Measurements from ENCODE around the gene SSR2. TPM values are rescaled to one million over a fixed set of nuclear protein-coding genes. Genes with fewer than 3 reads are reported as not detected.

The SSR2 gene
- total RNA-seq: 121 TPM

DNA sequence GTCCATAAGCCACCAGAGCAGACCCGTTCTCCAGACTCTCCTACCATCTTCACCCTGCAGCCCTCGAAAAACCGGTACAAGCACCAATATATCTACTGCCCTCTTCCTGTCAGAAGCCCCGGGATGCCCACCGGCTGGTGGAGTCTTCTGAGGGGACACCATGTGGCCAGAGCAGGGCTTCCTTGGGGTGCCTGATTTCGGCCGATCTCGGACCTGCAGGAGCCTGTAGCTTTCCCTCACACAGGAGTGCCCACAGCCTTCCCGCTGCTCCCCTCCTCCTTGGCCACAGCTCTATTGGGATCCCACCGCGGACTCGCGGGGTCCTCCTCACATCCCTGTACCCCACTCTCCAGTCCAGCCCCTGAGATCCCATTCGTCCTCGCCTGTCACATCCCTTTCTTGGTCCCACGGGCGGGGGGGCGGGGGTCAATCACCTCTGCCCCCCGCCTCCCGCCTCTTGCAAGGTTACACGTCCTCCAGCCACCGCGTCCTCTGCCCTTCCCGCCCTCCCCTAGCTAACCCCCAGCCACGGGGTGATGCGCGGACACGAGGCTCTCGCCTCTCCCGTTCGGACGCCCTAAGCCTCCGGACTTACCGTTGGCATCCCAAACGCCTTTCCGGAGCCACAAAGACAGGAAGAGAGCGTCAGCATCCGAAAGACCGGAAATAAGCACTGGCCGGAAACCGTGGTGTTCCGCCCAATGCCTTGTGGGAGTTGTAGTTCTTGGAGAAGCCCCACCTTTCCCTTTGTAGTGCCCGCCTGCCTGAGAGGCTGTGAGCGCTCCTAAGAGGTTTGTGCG is at the start of gene SSR2:
Gene SSR2, minus strand, starts transcription at position 659 of the 800 bp plus-strand sequence. CDS start 784 bp downstream, outside the sequence.
- ATAC-seq: peak; percentile 96

DNA sequence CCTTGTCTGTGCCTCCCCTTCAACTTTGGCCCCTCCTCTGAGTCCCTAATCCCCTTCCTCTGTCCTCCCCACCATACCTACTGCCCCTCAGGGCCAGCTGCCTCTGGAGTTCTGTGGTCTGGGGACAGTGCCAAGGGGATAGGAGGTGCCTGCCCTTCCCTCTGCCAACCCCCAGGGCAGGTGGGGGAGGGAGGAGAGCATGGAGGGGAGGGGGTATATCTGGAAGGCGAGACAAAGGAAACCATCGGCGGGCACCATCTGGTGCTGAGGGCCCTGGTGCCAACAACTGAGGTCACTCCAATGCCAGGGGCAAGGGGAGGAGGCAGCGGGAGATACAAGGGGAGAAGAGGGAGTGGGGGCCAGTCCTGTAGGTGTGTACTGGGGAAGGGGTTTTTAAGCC is 49.8 kb upstream of the SSR2 start:
- peak; percentile 7 for ATAC-seq

- no peak for ATAC-seq
These were observed 49.0 kb upstream of the SSR2 start for GRCh38 chr1:156069490-156070455.

DNA sequence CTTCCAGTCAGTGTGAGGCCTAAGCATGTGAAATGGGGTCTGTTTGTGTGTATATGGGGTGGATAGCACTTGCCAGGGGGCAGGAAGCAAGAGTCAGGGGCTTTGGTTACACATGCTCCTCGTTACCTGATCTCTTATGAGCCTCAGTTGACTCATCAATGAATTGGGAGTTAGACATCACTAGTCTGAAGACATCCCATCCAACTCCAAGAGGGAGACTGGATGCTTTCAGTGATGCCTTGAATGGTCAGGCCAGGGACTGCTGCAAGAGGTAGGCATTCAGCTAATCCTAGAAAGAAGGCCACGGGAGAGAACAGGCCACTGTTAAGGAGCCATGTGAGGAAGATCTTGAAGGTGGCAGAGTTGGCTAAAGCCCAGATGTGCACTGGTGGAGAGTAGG is 46.5 kb upstream of the SSR2 start:
- ATAC-seq: no peak

- ATAC-seq: no peak
These were observed 45.1 kb upstream of the SSR2 start for GRCh38 chr1:156065871-156066270.

- no peak for ATAC-seq
These were observed 44.5 kb upstream of the SSR2 start for GRCh38 chr1:156065212-156065611.

- ATAC-seq: no peak
These were observed 43.9 kb upstream of the SSR2 start for GRCh38 chr1:156064615-156065014.

GRCh38 chr1:156063997-156064285 is 43.2 kb upstream of the SSR2 start:
- ATAC-seq: no peak

GRCh38 chr1:156062189-156062588 is 41.4 kb upstream of the SSR2 start:
- peak; percentile 79 for ATAC-seq

DNA sequence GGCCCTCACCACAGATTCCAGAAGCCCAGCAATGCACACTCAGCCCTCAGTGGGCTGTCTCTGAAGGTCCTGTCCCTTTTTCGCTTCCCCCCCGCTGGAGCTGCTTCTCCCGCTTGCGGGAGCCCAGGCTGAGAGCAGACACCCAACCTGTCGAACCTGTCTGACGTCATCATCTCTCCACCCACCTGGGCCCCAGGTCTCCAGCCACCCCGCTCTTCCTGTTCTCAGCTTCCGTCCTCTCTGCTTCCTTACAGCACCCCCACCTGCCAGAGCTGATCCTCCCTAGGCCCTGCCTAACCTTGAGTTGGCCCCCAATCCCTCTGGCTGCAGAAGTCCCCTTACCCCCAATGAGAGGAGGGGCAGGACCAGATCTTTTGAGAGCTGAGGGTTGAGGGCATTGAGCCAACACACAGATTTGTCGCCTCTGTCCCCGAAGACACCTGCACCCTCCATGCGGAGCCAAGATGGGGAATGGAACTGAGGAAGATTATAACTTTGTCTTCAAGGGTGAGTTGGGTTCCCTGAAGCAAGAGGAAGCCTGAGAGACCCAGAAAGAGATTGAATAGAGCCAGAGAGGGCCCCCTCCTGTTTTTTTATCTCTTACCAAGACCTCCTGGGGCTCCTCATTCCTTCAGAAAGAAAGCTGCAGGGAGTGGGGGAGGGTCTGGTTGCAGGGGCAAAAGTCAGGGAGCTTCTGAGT is 40.3 kb upstream of the SSR2 start, which contains the start of gene RAB25:
Gene RAB25, plus strand, starts transcription at position 224 of the 700 bp plus-strand sequence. Its CDS starts 241 bp downstream, at position 465.
- peak; percentile 83 for ATAC-seq

- no peak for ATAC-seq
These were observed 35.6 kb upstream of the SSR2 start for GRCh38 chr1:156056326-156056849.

GRCh38 chr1:156055281-156056048 is 34.7 kb upstream of the SSR2 start:
- ATAC-seq: no peak

- ATAC-seq: peak; percentile 86
These were observed 33.9 kb upstream of the SSR2 start, which contains the start of gene LAMTOR2 for GRCh38 chr1:156054500-156055280. Gene LAMTOR2, plus strand, starts transcription at chr1:156054782. Its CDS starts 108 bp downstream, at chr1:156054890.

- ATAC-seq: peak; percentile 79
These were observed 33.2 kb upstream of the SSR2 start, which contains the start of gene UBQLN4 for GRCh38 chr1:156053768-156054499. Gene UBQLN4, minus strand, starts transcription at chr1:156053798. Its CDS starts 97 bp downstream, at chr1:156053701.

DNA sequence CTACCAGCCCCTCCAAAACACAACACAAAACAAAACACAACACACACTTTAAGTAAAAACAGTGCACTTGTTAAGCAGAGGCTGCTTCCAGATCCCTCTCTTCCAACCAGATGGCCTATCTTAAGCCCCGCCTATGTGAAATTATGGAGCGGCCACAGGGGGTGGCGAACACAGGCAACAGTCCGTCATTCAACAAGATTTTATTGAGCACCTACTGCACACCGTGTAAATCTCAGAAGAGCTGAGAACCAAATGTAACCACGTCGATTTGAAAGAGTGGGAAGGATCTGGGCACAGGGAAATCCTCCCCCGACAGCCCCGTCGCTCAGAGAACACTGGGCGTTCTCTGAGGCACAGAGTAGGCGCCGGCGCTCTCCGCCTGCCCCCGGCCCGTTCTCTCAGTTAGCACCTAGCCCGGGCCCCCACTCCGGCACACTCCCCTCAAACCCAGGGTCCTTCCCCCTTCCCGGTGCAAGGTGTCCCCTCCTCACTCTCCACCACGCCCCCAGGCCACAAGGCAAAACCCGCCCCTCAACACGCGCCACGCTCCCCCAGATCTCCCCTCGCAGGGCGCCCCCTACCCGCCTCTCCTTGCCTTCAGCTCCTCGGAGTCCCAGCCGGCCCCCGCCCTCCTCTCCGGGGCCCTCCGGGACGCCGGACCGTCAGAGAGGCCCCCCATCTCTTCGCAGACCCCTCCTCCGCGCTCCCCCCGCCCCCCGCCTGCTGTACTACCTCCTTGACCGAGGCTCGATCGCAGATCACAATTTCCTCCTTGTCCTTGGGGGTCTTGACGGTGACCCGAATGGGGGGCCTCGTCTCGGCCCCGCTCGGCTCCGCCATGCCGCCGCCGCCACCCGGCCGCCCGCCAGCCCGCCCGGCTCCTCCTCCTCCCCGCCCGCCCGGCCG is 32.4 kb upstream of the SSR2 start:
- ATAC-seq: peak; percentile 21

GRCh38 chr1:156051011-156051725 is 30.4 kb upstream of the SSR2 start:
- no peak for ATAC-seq

- no peak for ATAC-seq
These were observed 29.6 kb upstream of the SSR2 start for GRCh38 chr1:156050376-156050775.

- ATAC-seq: no peak
These were observed 28.0 kb upstream of the SSR2 start for GRCh38 chr1:156048663-156049258.

Measured in esophagus mucosa (tissue), 1 donor.